ENCODE data around the gene KRTAP5-4.

- TF ChIP-seq EZH2phosphoT487 (IDR thresholded peaks at IDR 0.05; ENCODE audit: low read length), result no peak
- TF ChIP-seq, protein P1, sequence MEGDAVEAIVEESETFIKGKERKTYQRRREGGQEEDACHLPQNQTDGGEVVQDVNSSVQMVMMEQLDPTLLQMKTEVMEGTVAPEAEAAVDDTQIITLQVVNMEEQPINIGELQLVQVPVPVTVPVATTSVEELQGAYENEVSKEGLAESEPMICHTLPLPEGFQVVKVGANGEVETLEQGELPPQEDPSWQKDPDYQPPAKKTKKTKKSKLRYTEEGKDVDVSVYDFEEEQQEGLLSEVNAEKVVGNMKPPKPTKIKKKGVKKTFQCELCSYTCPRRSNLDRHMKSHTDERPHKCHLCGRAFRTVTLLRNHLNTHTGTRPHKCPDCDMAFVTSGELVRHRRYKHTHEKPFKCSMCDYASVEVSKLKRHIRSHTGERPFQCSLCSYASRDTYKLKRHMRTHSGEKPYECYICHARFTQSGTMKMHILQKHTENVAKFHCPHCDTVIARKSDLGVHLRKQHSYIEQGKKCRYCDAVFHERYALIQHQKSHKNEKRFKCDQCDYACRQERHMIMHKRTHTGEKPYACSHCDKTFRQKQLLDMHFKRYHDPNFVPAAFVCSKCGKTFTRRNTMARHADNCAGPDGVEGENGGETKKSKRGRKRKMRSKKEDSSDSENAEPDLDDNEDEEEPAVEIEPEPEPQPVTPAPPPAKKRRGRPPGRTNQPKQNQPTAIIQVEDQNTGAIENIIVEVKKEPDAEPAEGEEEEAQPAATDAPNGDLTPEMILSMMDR (IDR thresholded peaks at IDR 0.05; ENCODE audit: low read length), result no peak
Observed at GRCh38 chr11:1665313-1665712, 43.4 kb upstream of the KRTAP5-4 start.
